ENCODE data around the gene EMCN.

The EMCN gene

GRCh38 chr4:100461807-100462605 lies 55.8 kb downstream of the EMCN start:
- no peak for DNase-seq (ENCODE audit: low read depth, low spot score)
- no peak overlapping the region for H3K4me3 ChIP-seq (ENCODE audit: insufficient read length, low read depth)
- H3K9me3 ChIP-seq (ENCODE audit: insufficient read depth, low read length), result no peaks in the 10 kb centered on the region
- TF ChIP-seq YY1 (IDR thresholded peaks at IDR 0.05; ENCODE audit: insufficient read depth, insufficient read length) (no peak), ZNF274 (IDR thresholded peaks at IDR 0.05; ENCODE audit: low read depth, low read length) (no peak), SUZ12 (IDR thresholded peaks at IDR 0.05; ENCODE audit: extremely low read depth, insufficient read depth, insufficient read length) (no peak)
- no peaks in the 10 kb centered on the region for H3K27me3 ChIP-seq (ENCODE audit: insufficient read depth, insufficient read length)
- H3K9ac ChIP-seq (ENCODE audit: insufficient read length, low read depth), result no peak overlapping the region
- no peaks in the 10 kb centered on the region for H3K36me3 ChIP-seq (ENCODE audit: insufficient read depth, insufficient read length, low read length)
- no peaks in the 10 kb centered on the region for H3K4me1 ChIP-seq (ENCODE audit: insufficient read depth, insufficient read length)

- Histone ChIP-seq H3K4me3 (ENCODE audit: insufficient read length, low read depth) (no peak overlapping the region), H3K36me3 (ENCODE audit: insufficient read depth, insufficient read length, low read length) (no peaks in the 10 kb centered on the region), H3K4me1 (ENCODE audit: insufficient read depth, insufficient read length) (no peaks in the 10 kb centered on the region), H3K27me3 (ENCODE audit: insufficient read depth, insufficient read length) (no peaks in the 10 kb centered on the region), H3K9me3 (ENCODE audit: insufficient read depth, low read length) (no peaks in the 10 kb centered on the region), H3K9ac (ENCODE audit: insufficient read length, low read depth) (no peak overlapping the region)
- TF ChIP-seq ZNF274 (IDR thresholded peaks at IDR 0.05; ENCODE audit: low read depth, low read length), result no peak
- TF ChIP-seq SUZ12 (IDR thresholded peaks at IDR 0.05; ENCODE audit: extremely low read depth, insufficient read depth, insufficient read length), result no peak
- TF ChIP-seq YY1 (IDR thresholded peaks at IDR 0.05; ENCODE audit: insufficient read depth, insufficient read length), result no peak
- DNase-seq (ENCODE audit: low read depth, low spot score), result no peak
Observed at GRCh38 chr4:100450449-100450848, 67.4 kb downstream of the EMCN start.

- Histone ChIP-seq H3K4me3 (ENCODE audit: insufficient read length, low read depth) (no peak overlapping the region), H3K9me3 (ENCODE audit: insufficient read depth, low read length) (no peaks in the 10 kb centered on the region), H3K9ac (ENCODE audit: insufficient read length, low read depth) (no peak overlapping the region), H3K36me3 (ENCODE audit: insufficient read depth, insufficient read length, low read length) (no peaks in the 10 kb centered on the region), H3K27me3 (ENCODE audit: insufficient read depth, insufficient read length) (no peaks in the 10 kb centered on the region), H3K4me1 (ENCODE audit: insufficient read depth, insufficient read length) (no peaks in the 10 kb centered on the region)
- DNase-seq (ENCODE audit: low read depth, low spot score), result no peak
- TF ChIP-seq YY1 (IDR thresholded peaks at IDR 0.05; ENCODE audit: insufficient read depth, insufficient read length), result no peak
- no peak for TF ChIP-seq ZNF274 (IDR thresholded peaks at IDR 0.05; ENCODE audit: low read depth, low read length)
- TF ChIP-seq SUZ12 (IDR thresholded peaks at IDR 0.05; ENCODE audit: extremely low read depth, insufficient read depth, insufficient read length), result no peak
Observed at GRCh38 chr4:100431416-100431815, 86.4 kb downstream of the EMCN start.

- Histone ChIP-seq H3K9me3 (ENCODE audit: insufficient read depth, low read length) (no peaks in the 10 kb centered on the region), H3K9ac (ENCODE audit: insufficient read length, low read depth) (no peak overlapping the region), H3K4me3 (ENCODE audit: insufficient read length, low read depth) (no peak overlapping the region), H3K27me3 (ENCODE audit: insufficient read depth, insufficient read length) (no peaks in the 10 kb centered on the region), H3K36me3 (ENCODE audit: insufficient read depth, insufficient read length, low read length) (no peaks in the 10 kb centered on the region), H3K4me1 (ENCODE audit: insufficient read depth, insufficient read length) (no peaks in the 10 kb centered on the region)
- DNase-seq (ENCODE audit: low read depth, low spot score), result no peak
- no peak for TF ChIP-seq SUZ12 (IDR thresholded peaks at IDR 0.05; ENCODE audit: extremely low read depth, insufficient read depth, insufficient read length)
- no peak for TF ChIP-seq YY1 (IDR thresholded peaks at IDR 0.05; ENCODE audit: insufficient read depth, insufficient read length)
- TF ChIP-seq ZNF274 (IDR thresholded peaks at IDR 0.05; ENCODE audit: low read depth, low read length), result no peak
Observed at GRCh38 chr4:100430451-100430850, 87.4 kb downstream of the EMCN start.

- Histone ChIP-seq H3K9ac (ENCODE audit: insufficient read length, low read depth) (no peak overlapping the region), H3K4me1 (ENCODE audit: insufficient read depth, insufficient read length) (no peaks in the 10 kb centered on the region), H3K4me3 (ENCODE audit: insufficient read length, low read depth) (no peak overlapping the region), H3K27me3 (ENCODE audit: insufficient read depth, insufficient read length) (no peaks in the 10 kb centered on the region), H3K9me3 (ENCODE audit: insufficient read depth, low read length) (no peaks in the 10 kb centered on the region), H3K36me3 (ENCODE audit: insufficient read depth, insufficient read length, low read length) (no peaks in the 10 kb centered on the region)
- no peak for TF ChIP-seq SUZ12 (IDR thresholded peaks at IDR 0.05; ENCODE audit: extremely low read depth, insufficient read depth, insufficient read length)
- no peak for TF ChIP-seq ZNF274 (IDR thresholded peaks at IDR 0.05; ENCODE audit: low read depth, low read length)
- TF ChIP-seq YY1 (IDR thresholded peaks at IDR 0.05; ENCODE audit: insufficient read depth, insufficient read length), result no peak
- no peak for DNase-seq (ENCODE audit: low read depth, low spot score)
Observed at GRCh38 chr4:100429616-100430015, 88.2 kb downstream of the EMCN start.

GRCh38 chr4:100428051-100428450 lies 89.8 kb downstream of the EMCN start:
- Histone ChIP-seq H3K9ac (ENCODE audit: insufficient read length, low read depth) (no peak overlapping the region), H3K4me1 (ENCODE audit: insufficient read depth, insufficient read length) (no peaks in the 10 kb centered on the region), H3K4me3 (ENCODE audit: insufficient read length, low read depth) (no peak overlapping the region), H3K9me3 (ENCODE audit: insufficient read depth, low read length) (no peaks in the 10 kb centered on the region), H3K27me3 (ENCODE audit: insufficient read depth, insufficient read length) (no peaks in the 10 kb centered on the region), H3K36me3 (ENCODE audit: insufficient read depth, insufficient read length, low read length) (no peaks in the 10 kb centered on the region)
- TF ChIP-seq YY1 (IDR thresholded peaks at IDR 0.05; ENCODE audit: insufficient read depth, insufficient read length), result no peak
- no peak for DNase-seq (ENCODE audit: low read depth, low spot score)

GRCh38 chr4:100424376-100424775 lies 93.4 kb downstream of the EMCN start:
- no peak for DNase-seq (ENCODE audit: low read depth, low spot score)
- H3K4me3 ChIP-seq (ENCODE audit: insufficient read length, low read depth), result no peak overlapping the region
- no peak overlapping the region for H3K9ac ChIP-seq (ENCODE audit: insufficient read length, low read depth)
- no peaks in the 10 kb centered on the region for H3K27me3 ChIP-seq (ENCODE audit: insufficient read depth, insufficient read length)
- H3K4me1 ChIP-seq (ENCODE audit: insufficient read depth, insufficient read length), result no peaks in the 10 kb centered on the region
- no peak for TF ChIP-seq YY1 (IDR thresholded peaks at IDR 0.05; ENCODE audit: insufficient read depth, insufficient read length)
- no peak for TF ChIP-seq ZNF274 (IDR thresholded peaks at IDR 0.05; ENCODE audit: low read depth, low read length)
- TF ChIP-seq SUZ12 (IDR thresholded peaks at IDR 0.05; ENCODE audit: extremely low read depth, insufficient read depth, insufficient read length), result no peak
- H3K36me3 ChIP-seq (ENCODE audit: insufficient read depth, insufficient read length, low read length), result no peaks in the 10 kb centered on the region
- no peaks in the 10 kb centered on the region for H3K9me3 ChIP-seq (ENCODE audit: insufficient read depth, low read length)

All from NT2/D1 (cell line).